MCF 10A (cell line): Measurements from ENCODE around the gene DNAJC17. TPM values are rescaled to one million over a fixed set of nuclear protein-coding genes. Genes with fewer than 3 reads are reported as not detected.

Source experiments
- BruUV-seq: library from RNA; stranded (reverse); fragments of 400-500 nt; replicated peaks from 2 replicates; lab custom pipeline; 2021; lab: Mats Ljungman, UMichigan
- CTCF ChIA-PET: fragments of 300-600 bp; sonication (Branson Sonifier 250); formaldehyde crosslinking; extraction: SDS; loops from one replicate; lab custom pipeline; 2021; ENCODE audit warnings: antibody characterized with exemption, inconsistent platforms; lab: Yijun Ruan, JAX
- POLR2A ChIA-PET: fragments of 300-600, 350-650 bp; sonication (Branson Sonifier 250); formaldehyde crosslinking; extraction: SDS; loops from one replicate; lab custom pipeline; 2020; ENCODE audit warnings: antibody characterized with exemption, inconsistent platforms; lab: Yijun Ruan, JAX
- DNase-seq: peaks from one replicate; pipeline ENCODE4 v3.0.0-alpha.2; 2018; ENCODE audit not compliant: unreplicated experiment
- H3K27ac Mint-ChIP-seq: one replicate; pipeline ENCODE4 v1.8.0; 2022; ENCODE audit warnings: mild to moderate bottlenecking, low read depth, mixed read lengths; ENCODE audit not compliant: unreplicated experiment
- H3K27me3 Mint-ChIP-seq: one replicate; pipeline ENCODE4 v1.8.0; 2022; ENCODE audit warnings: mixed read lengths; ENCODE audit not compliant: insufficient read depth, unreplicated experiment
- H3K36me3 Mint-ChIP-seq: one replicate; pipeline ENCODE4 v1.8.0; 2022; ENCODE audit warnings: mild to moderate bottlenecking, moderate library complexity, mixed read lengths; ENCODE audit not compliant: insufficient read depth, unreplicated experiment
- H3K4me1 Mint-ChIP-seq: one replicate; pipeline ENCODE4 v1.8.0; 2022; ENCODE audit warnings: mixed read lengths; ENCODE audit not compliant: insufficient read depth, unreplicated experiment
- H3K4me3 Mint-ChIP-seq: one replicate; pipeline ENCODE4 v1.8.0; 2022; ENCODE audit warnings: mild to moderate bottlenecking, moderate library complexity, mixed read lengths; ENCODE audit not compliant: unreplicated experiment
- H3K9me3 Mint-ChIP-seq: one replicate; pipeline ENCODE4 v1.8.0; 2022; ENCODE audit warnings: mixed read lengths; ENCODE audit not compliant: unreplicated experiment
- CTCF ChIP-seq: fragments of 200-600 bp; IDR thresholded peaks from one replicate; pipeline ENCODE4 v1.8.0; 2022; ENCODE audit warnings: antibody characterized with exemption, mild to moderate bottlenecking; ENCODE audit not compliant: unreplicated experiment
- intact Hi-C: fragments of 100-400 bp; cut with micrococcal nuclease; formaldehyde crosslinking; loops from 2 replicates; pipeline ENCODE4 v1.14.1; 2022
- total RNA-seq: library from RNA; stranded (reverse); gene quantifications from 2 replicates; pipeline ENCODE4 v1.2.3, GENCODE V29; 2022

The DNAJC17 gene
- total RNA-seq, 1 experiment from 2014 or later: 55.1 TPM

- Mint-ChIP-seq H3K4me3 (no peak overlapping the region), H3K4me1 (peaks cover 7% of the 10 kb centered on the region), H3K9me3 (no peaks in the 10 kb centered on the region), H3K27me3 (no peaks in the 10 kb centered on the region), H3K27ac (peak overlapping the region; percentile 33), H3K36me3 (peaks cover 62% of the 10 kb centered on the region)
- intact Hi-C loops: no loop called here
- BruUV-seq: no TSS peak
- DNase-seq: peak; percentile 88
- POLR2A ChIA-PET: interaction anchor here (0.8 to 2.0 kb wide), 11 partner anchors 9 to 147 kb away, joined by 3 to 14 read pairs (median 4); partner anchors contain the start of genes C15orf62, GCHFR and RAD51
- CTCF ChIA-PET: interaction anchor here (0.5 to 1.9 kb wide), 16 partner anchors 9 to 506 kb away, joined by 3 to 10 read pairs (median 4); partner anchors contain the start of genes VPS18 and ZFYVE19
- no peak for TF ChIP-seq CTCF
Measured at GRCh38 chr15:40743921-40744814, 63.1 kb downstream of the DNAJC17 start.

DNA sequence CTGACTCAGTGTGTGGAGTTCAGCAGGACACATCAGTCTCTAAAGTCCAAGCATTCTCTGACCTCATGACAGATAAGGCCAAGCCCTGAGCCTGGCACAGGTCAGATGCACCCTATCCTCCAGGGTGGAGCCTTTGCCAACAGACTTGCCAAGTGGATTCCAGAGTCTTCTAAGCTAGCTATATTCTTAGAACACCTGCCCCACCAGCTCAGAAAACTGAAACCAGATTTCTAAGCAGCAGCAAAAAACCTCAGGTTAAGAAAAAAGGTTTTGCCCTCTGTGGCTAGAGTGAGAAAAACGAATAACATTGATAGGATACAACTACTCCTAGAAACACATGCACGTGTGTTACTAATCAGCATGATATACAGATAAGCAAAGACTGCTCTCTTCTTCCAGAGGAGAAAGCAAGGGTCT lies 63.8 kb downstream of the DNAJC17 start:
- no peak for DNase-seq
- H3K27ac Mint-ChIP-seq: peak overlapping the region; percentile 33
- no peaks in the 10 kb centered on the region for H3K9me3 Mint-ChIP-seq
- CTCF ChIA-PET: interaction anchor here (0.6 to 1.9 kb wide), 10 partner anchors 10 to 505 kb away, joined by 3 to 10 read pairs (median 4); partner anchors contain the start of gene VPS18
- peaks cover 62% of the 10 kb centered on the region for H3K36me3 Mint-ChIP-seq
- BruUV-seq: no TSS peak
- intact Hi-C loops: no loop called here
- H3K27me3 Mint-ChIP-seq: no peaks in the 10 kb centered on the region
- H3K4me1 Mint-ChIP-seq: peaks cover 7% of the 10 kb centered on the region
- POLR2A ChIA-PET: interaction anchor here (0.8 to 2.0 kb wide), 10 partner anchors 9 to 147 kb away, joined by 3 to 14 read pairs (median 4); partner anchors contain the start of genes C15orf62 and GCHFR
- no peak overlapping the region for H3K4me3 Mint-ChIP-seq
- no peak for TF ChIP-seq CTCF

- DNase-seq: no peak
- ChIA-PET CTCF (interaction anchor here (0.6 to 1.4 kb wide), 3 partner anchors 41 to 164 kb away, joined by 3 to 7 read pairs (median 4); no protein-coding TSS in a partner anchor), POLR2A (interaction anchor here (2.0 kb wide), 1 partner anchor 45 kb away, joined by 7 read pairs; the partner anchor contains the start of gene RAD51)
- Mint-ChIP-seq H3K4me1 (peaks cover 7% of the 10 kb centered on the region), H3K27me3 (no peaks in the 10 kb centered on the region), H3K4me3 (no peak overlapping the region), H3K9me3 (no peaks in the 10 kb centered on the region), H3K36me3 (peaks cover 97% of the 10 kb centered on the region), H3K27ac (no peak overlapping the region)
- intact Hi-C loops: no loop called here
- no TSS peak for BruUV-seq
- no peak for TF ChIP-seq CTCF
Measured at GRCh38 chr15:40739854-40740253, 67.4 kb downstream of the DNAJC17 start.

GRCh38 chr15:40739047-40739446 lies 68.2 kb downstream of the DNAJC17 start:
- no peak for DNase-seq
- CTCF ChIA-PET: interaction anchor here (0.7 to 1.4 kb wide), 3 partner anchors 8 to 164 kb away, joined by 3 to 7 read pairs (median 4); no protein-coding TSS in a partner anchor
- no peak overlapping the region for H3K27ac Mint-ChIP-seq
- intact Hi-C loops: no loop called here
- H3K4me1 Mint-ChIP-seq: peaks cover 3% of the 10 kb centered on the region
- H3K27me3 Mint-ChIP-seq: no peaks in the 10 kb centered on the region
- BruUV-seq: no TSS peak
- H3K9me3 Mint-ChIP-seq: no peaks in the 10 kb centered on the region
- peaks cover 96% of the 10 kb centered on the region for H3K36me3 Mint-ChIP-seq
- POLR2A ChIA-PET: interaction anchor here (0.7 to 2.0 kb wide), 3 partner anchors 8 to 44 kb away, joined by 3 to 7 read pairs (median 5); partner anchors contain the start of gene RAD51
- no peak overlapping the region for H3K4me3 Mint-ChIP-seq
- TF ChIP-seq CTCF: no peak
